ENCODE measurements around the gene IRX3.

IRX3 gene

DNA sequence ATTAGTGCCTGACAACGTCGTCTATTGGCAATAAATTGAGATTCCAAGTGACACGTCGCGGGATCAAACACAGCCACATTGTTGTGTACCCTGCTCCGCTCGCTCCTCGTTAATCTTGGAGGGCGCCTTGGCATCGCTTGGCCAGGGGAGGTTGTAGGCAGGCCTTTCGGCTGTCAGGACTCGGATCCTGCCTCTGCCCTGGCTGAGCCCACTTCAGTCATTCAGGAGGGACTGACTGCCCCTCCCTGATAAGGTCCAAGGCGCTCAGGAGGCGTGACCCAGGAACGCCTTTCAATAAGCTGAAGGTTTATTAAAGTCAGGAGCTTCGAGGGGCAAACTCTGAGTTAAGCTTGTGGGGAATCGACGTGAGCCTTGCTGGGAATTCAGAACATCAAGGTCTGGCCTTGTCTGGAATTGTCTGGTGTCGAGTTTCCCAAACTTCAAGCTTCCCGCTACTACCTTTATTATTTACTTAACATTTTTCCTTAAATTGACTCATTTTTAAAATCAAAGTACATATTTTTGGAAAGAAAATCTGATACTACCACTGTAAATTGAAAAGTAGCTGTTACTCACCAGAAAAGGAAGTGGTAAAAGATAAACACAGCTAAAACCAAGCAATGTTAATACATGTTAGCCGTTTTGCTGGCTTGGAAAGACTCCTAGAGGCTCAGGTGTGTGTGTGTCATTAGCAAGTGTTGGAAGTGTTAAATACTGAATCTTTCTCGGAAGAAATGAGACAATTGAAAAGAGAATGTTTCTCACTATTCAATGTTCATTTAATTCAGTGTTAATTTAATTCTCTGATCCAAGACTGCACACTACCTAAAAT is 5.3 kb upstream of the IRX3 start:
- DNase-seq (ENCODE audit: low read depth): no peak
- H3K4me3 ChIP-seq (ENCODE audit: low read depth, low read length): no peak overlapping the region
- TF ChIP-seq CTCF (IDR thresholded peaks at IDR 0.05; ENCODE audit: control insufficient read depth, extremely low read depth, insufficient read depth): no peak

DNA sequence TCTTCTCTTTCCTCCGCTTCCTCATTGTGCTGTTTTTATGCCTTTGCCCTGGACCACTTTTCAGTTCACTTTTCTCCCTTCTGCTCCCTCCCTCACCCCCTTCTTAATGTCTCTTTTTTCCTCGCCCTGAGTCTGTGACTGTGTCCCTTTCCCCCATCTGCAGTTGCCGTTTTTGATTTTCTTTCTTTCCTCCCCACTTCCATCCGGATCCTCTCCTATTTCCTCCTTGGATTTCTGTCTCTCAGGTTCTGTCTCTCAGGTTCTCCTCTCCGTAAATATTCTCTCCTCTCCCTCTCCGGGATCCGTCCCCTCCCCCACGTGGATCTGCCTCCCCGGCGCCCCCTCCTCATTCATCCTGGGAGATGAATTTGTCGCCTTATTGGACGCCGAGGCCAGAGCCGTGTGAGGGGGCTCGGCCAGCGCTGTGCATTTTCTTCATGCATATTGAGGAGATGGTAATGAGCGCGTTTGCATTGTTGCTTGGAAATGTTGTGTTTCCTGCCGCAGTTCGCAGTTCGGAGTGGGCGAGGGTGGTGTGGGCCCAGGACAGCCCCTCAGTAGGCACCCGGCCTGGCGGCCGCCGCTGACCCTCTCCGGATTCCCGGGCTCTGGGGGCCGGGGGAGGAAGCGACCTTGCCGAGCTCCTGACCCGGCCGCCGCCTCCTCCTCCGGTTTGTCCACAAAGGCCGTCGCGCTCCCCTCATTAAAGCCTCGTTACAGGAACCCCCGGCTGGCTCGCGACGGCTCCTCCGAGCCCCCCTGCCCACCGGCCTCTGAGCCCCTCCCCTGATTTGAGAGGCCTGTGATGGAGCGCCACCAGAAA is 4.5 kb upstream of the IRX3 start:
- TF ChIP-seq CTCF (IDR thresholded peaks at IDR 0.05; ENCODE audit: control insufficient read depth, extremely low read depth, insufficient read depth): no peak
- no peak overlapping the region for H3K4me3 ChIP-seq (ENCODE audit: low read depth, low read length)
- DNase-seq (ENCODE audit: low read depth): no peak

DNA sequence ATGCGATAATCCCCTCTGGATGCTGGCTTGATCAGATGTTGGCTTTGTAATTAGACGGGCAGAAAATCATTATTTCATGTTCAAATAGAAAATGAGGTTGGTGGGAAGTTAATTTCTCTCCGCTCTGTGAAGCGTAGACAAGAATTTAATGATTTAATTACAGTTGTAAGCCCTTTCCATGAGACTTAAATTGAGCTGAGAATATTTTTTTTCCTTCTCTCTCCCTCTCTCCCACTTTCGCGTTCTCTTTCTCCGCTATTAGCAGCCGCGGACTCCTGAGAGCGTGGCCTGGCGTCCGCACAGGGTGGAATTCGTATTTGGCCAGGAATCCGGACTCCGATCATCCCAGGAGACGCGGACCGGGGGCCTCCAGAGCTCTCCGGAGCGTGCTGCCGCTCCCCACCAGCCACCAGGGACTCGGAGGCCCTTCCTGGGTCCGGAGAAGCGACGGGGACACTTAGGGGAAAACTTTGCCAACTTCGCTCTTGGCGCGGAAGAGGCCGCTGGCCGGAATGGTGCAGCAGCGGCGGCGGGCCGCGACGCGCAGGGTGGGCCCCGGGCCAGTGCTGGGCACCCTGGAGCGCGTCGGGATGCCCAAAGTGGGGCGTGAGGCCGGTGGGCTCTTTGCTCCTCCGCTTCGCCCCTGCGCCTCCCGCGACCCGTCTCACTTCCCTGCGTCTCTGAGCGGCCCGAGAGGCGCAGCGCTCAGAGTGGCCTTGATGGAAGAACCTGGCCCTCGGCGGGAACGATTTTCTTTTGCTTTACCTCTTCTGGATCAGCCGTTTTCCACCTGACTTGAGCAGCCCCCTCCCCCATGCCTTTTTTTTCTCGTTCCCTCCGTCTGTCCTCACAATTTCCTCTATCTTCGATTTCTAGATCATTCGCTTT is 3.6 kb upstream of the IRX3 start:
- H3K4me3 ChIP-seq (ENCODE audit: low read depth, low read length): no peak overlapping the region
- DNase-seq (ENCODE audit: low read depth): no peak
- TF ChIP-seq CTCF (IDR thresholded peaks at IDR 0.05; ENCODE audit: control insufficient read depth, extremely low read depth, insufficient read depth): no peak

- no peak for TF ChIP-seq CTCF (IDR thresholded peaks at IDR 0.05; ENCODE audit: control insufficient read depth, extremely low read depth, insufficient read depth)
- no peak for DNase-seq (ENCODE audit: low read depth)
- H3K4me3 ChIP-seq (ENCODE audit: low read depth, low read length): no peak overlapping the region
Measured at GRCh38 chr16:54289242-54289944, 2.8 kb upstream of the IRX3 start.

DNA sequence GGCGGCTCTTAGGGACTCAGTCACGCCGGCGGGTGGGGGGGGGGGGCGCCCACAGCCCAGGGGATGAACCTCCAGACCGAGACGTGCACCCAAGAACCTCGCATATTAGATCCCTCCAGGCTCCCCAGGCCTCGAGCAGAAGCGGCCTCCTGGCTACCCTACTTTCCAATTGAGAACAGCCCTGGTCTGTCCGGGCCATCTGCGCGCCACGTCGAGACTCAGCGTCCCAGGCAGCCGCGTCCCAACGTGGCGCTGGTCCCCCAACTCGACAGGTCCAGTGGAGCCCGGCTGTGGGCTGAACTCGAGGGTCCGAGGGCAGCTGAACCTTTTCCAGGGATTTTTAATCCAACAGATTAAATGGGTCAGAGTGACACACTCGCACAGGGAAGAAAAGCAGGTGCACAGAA is 2.3 kb upstream of the IRX3 start:
- DNase-seq (ENCODE audit: low read depth): no peak
- H3K4me3 ChIP-seq (ENCODE audit: low read depth, low read length): no peak overlapping the region
- no peak for TF ChIP-seq CTCF (IDR thresholded peaks at IDR 0.05; ENCODE audit: control insufficient read depth, extremely low read depth, insufficient read depth)

Data from LNCaP clone FGC (cell line).